HG02798 (cell line): ENCODE data around the gene TMEM217.
"Not testable (repeated sequence)": the region's sequence is repeated elsewhere in the genome, so short reads cannot be mapped to it uniquely, and the experiment has no call there.

Source experiments
- ATAC-seq: cut with Tn5 transposase; IDR thresholded peaks from one replicate; pipeline ENCODE4 v1.9.1; 2021; ENCODE audit warnings: mild to moderate bottlenecking; ENCODE audit not compliant: unreplicated experiment, poor library complexity

Gene TMEM217

DNA sequence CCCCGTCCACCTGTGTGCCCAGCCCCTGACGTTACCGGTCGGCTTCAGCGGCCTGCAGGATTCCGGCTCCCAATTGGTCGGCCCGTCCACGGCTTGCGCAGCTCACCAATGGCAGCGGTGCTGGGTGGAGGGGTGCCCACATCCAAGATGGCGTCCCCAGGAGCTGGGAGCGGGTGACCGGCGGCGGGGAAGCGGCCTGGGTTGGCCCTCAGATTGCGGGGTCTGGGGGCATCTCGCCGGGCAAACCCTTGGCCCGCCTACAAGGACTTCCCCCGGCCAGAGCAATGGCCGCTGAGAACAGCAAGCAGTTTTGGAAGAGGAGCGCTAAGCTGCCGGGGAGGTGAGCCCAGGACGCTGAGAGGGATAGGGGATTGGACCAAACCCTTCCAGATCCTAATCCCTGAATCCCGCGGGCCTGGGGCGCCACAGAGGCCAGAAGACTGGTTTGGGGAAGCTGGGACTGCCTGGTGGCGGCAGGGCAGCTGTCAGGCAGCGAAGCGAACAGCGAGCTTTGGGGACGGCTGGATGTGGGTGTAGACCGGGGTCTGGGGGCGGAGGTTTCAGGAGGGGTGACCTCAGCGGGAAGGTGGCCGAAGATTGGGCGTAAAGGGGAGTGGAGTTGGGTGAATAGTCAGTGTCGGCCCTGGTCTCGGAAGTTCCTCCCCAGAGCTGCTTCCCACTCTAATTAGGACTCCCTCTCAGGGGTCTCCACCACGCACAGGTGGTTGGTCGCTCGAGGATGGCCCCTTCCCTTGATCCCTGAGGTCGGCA lies at the start of gene TMEM217, which contains the start of gene TBC1D22B:
Gene TMEM217, minus strand, starts transcription at position 511 of the 771 bp plus-strand sequence. CDS start 39,114 bp downstream, outside the sequence.
Gene TBC1D22B, plus strand, starts transcription at position 139 of the 771 bp plus-strand sequence. Its CDS starts 146 bp downstream, at position 285.
- ATAC-seq = peak; percentile 99

DNA sequence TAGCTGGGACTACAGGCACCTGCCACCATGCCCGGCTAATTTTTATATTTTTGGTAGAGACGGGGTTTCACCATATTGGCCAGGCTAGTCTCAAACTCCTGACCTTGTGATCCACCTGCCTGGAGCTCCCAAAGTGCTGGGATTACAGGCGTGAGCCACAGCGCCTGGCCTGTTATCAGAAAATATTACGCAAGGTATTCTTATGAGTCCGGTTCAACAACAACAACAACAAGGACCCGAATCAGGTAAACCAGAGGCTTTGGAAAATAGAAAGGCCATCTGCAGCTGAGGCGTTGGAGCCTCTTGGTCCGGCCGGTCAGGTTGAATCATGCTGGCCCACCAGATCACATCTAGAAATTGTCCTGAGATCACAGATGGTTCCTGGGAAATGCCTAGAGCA lies 49.5 kb upstream of the TMEM217 start:
- ATAC-seq = not testable (repeated sequence)

DNA sequence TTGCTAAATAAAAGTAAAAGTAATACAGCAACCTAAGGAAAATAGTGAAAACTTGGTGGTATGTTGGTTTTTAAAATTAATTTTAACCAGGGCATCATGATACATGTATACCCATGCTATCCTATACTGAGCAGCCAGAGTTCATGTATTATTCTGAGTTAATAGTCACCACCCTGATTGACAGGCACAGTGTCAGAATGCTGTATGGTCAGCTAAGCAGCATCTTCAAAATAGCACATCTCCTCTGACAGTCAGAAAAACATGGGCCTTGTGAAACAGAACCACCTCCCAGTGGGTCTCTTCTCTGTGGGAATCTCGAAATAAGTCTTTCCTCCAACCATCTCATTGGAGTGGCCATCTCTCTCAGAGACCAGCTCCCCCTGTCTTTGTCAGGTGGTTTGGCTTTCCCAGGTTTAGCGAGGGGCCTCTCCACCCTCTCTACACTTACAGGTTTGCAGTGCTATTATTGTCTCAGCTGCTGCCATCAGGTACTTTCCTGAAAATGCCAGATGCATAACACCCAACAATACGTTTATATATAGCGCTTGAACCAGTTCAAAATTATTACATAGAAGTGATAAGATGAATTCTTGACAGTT lies 48.8 kb upstream of the TMEM217 start:
- no peak for ATAC-seq

DNA sequence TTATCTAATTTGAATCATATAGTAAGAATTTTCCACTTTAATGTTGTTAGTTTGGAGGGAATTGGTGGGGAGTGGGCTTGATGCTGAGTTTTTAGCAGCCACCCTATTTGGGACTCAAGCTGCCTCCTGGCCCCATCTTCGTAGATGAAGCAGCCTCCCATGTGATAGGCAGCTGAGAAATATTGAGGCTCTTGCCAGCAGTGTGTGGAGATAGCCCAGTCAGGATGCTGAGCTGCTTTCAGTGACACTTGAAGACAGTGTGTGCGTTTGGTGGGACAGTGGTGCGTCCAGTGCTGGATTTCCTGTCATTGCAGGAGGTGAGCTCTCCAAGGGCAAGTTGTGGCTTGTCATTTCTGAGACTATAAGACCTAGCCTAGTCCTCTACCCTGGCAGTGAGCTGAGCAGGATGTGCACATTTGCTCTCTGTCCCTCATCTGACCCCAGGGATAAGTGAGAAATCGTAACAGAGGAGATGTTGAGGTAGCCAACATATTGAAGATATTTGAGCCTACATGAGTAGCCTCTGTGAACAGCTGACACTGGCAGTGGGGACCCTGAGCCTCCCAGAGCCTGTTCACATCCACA lies 48.0 kb upstream of the TMEM217 start:
- no peak for ATAC-seq

DNA sequence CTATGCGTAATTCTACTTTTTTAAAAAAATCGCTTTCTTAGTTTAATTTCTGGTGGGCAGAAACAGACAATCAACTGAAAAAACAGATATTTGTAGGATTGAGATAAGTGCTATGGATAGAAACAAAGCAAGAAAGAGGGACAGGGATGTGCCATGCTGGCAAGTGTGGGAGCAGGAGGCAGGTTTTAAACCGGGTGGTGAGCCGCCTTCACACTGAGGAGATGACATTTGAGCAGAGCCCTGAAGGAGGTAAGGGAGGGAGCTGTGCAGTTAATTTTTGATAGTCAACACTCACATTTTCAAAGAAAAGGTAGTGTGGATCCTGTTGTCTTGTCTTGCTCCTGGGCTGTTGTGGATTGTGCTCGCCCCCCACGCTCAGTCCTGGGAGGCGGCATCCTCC lies 46.8 kb upstream of the TMEM217 start:
- ATAC-seq = no peak

DNA sequence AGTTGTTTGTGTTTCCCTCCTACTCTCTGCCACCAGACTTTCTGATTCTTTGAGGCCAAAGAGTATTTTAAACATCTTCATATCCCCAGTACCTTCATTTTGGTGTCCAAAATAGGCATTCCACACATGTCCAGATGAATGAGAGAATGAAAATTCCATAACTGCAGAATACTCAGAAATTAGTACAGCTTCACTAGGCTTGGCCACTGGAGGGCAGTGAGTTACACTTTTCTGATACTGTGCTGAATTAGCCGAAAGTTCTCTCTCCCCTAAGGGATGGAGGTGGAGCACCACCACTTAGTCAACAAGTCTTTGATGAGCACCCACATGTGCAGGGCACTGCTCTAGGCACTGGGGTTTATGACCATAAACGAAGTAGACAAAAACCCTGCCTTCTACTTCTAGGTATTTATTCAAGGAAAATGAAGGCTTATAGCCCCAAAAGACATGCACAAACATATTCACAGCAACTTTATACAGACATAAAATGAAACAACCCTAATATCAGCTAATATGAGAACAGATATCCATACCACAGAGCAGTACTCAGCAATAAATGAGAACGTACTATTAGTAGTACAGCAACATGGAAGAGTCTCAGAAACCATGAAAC lies 46.1 kb upstream of the TMEM217 start:
- ATAC-seq = no peak

DNA sequence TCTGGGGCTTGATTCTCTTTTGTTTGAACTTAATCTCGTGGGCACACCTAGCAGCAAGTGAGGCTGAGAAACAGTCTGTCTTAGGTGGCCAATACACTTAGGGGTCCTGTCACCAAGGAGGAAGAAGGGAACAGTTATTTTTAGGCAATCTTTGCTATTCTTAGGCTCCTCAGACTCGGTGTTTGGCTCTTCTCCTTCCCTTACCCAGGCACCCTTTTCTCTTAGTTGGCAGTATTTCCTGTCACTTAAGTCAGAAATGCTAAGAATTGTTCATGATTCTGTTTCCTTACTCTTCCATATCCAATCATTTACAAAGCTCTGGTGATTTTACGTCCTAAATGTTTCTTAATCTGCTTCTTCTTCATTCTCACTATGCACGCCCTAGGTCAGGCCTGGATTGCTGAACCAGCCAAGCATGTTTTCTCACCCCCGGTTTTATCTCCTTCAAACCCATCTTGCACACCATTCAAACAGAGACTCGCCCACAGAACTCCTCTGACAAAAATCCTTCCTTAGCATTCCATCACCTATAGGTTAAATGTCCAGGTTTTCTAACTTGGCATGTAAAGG lies 45.2 kb upstream of the TMEM217 start:
- no peak for ATAC-seq

DNA sequence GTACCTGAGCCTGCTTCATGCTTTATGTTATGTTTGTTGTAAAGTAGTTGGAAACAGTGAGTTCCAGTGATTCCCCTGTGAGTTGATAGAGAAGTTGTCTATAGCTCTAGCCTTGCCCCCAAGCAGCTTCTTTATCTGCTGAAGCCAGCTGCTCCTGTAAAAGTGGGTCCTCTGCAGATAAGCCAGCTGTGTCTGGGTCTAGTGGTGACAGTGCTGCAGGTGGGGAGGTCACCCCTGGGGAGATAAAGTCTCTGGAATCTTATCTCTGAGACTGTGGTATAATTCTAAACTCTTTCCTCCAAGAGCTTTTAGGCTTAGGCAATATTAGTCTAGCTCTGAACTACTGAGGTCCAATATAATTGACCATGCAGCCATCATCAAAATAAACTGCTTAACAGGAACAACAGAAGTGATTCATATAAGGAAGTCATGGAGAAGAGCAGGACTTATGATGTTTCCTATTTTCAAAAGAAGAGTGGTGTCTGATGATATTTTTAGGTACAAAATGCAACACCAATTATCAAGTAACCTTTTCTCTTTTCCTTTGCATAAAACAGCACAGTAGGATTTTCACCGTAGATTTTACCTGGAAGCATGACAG lies 44.2 kb upstream of the TMEM217 start:
- ATAC-seq = no peak

DNA sequence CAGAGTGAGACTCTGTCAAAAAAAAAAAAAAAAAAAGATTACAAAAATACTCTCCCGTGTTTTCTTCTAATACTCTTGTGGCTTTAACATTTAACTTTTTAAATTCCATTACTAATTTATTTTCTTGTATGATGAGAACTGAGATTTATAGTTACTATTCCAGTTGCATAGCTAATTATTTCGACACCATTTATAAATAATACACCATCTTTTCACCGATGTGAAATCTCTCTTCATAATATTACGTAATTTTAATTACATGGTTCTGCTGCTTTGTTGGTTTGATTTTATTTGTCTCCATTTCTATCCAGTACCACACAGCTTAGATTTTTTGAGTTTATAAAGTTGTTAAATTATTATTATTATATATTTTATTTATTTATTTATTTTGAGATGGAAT lies 42.0 kb upstream of the TMEM217 start:
- ATAC-seq = no peak

DNA sequence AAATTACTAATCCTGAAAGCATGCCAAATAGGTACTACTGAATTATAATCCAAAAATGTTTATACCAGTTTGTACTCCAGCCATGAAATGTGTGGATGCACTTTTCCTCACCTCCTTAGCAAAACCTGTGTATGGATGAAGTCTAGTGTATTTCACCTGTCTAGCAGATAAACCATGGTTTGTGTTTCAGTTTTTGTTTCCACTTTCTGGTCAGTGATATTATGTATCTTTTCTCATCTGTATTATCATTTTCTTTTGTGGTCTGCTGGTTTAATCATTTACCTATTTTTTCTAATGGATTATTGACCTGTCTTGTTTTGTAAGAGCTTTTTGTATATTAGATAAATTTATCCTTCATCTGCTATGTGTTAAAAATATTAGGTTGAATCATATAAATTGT lies 41.0 kb upstream of the TMEM217 start:
- no peak for ATAC-seq

DNA sequence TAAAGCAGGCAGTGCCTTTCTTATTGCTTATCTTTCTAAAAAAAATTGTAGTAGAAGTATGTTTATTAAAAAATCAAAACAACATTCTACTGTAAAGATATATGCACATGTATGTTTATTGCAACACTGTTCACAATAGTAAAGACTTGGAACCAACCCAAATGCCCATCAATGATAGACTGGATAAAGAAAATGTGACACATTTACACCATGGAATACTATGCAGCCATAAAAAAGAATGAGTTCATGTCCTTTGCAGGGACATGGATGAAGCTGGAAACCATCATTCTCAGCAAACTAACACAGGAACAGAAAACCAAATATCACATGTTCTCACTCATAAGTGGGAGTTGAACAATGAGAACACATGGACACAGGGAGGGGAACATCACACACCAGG lies 39.7 kb upstream of the TMEM217 start:
- ATAC-seq = not testable (repeated sequence)

DNA sequence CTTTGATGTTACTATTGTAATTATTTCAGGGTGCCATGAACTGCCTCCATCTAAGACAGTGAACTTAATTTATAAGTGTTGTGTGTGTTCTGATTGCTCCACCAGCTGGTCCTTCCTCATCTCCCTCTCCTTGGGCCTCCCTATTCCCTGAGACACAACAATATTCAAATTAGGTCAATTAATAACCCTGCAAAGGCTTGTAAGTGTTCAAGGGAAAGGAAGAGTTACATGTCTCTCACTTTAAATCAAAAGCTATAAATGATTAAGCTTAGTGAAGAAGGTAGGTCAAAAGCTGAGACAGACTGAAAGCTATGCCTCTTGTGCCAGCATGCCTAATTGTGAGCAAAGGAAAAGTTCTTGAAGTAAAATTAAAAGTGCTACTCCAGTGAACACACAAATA lies 35.5 kb upstream of the TMEM217 start:
- ATAC-seq = no peak

DNA sequence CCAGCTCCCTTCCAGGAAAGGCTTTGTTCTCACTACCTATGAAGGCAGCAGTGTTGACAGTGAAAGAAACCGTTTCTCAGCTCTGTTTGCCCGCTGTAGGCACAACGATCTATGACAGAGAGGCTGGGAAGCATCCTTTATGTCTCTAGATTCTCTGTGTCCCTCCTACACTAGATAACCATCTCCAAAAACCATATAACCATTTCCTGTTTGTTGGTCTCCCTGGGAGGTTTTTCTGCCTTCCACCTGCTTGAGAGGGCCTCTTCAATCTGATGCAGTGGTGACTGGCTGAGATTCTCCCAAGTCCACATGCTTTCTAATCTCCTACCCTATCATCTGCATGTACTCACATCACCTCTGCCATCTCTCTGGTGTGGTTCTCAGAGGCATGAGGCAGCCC lies 32.0 kb upstream of the TMEM217 start:
- no peak for ATAC-seq

DNA sequence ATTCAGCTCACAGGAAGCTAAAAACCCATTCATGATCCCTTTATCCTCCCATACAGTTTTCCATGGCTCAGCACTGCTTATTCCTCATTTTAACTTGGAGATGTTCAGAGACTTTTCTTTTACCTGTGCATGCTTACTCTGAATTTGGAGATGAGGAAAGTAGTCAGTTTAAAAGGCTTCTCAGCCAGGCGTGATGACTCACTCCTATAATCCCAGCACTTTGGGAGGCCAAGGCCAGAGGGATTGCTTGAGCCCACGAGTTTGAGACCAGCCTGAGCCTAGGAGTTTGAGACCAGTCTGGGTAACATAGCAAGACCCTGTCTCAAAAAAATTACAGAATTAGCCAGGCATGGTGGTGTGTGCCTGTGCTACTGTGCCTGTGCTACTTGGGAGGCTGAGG lies 30.3 kb upstream of the TMEM217 start:
- ATAC-seq = no peak

DNA sequence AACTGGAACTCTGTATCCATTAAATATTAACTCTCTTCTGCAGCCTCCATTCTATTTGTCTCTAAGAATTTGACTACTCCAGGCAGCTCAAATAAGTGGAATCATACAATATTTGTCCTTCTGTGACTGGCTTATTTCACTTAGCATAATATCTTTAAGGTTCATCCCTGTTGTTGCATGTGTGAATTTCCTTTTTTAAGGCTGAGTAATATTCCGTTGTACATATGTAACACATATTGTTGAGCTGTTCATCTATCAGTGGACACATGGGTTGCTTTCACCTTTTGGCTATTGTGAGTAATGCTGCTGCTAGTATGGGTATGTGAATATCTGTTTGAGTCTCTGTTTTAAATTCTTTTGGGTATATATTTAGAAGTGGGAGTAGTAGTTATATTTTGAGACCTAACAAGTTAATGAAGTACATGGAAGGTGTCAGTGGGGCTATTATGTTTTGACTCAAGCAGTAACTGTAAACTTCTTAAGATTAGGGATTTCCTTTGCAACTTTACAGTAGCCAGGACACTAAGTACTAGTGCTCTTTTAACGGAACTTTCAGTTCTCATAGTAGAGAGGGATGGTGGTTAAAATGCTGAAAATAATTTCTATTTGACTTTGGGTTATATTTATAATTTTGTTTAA lies 29.7 kb upstream of the TMEM217 start:
- ATAC-seq = peak; percentile 51

DNA sequence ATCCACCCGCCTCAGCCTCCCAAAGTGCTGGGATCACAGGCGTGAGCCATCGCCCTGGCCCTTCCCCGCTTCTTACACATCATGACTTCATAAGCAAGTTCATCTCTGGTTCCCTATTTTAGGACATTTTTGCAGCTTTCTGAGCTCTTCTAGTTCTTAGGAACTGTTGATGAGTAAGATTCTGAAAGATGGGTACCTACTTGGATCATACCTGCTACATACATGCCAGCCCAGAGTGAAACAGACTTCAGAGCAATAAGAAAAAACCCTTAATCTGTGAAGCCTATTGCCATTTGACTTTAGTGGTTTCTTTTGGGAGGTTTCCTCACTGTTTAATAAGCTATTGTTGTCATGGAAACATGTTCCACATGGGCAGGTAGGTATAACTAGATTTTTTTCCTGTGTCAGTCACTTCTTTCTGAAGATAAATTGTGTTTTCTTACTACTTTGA lies 27.9 kb upstream of the TMEM217 start:
- no peak for ATAC-seq

DNA sequence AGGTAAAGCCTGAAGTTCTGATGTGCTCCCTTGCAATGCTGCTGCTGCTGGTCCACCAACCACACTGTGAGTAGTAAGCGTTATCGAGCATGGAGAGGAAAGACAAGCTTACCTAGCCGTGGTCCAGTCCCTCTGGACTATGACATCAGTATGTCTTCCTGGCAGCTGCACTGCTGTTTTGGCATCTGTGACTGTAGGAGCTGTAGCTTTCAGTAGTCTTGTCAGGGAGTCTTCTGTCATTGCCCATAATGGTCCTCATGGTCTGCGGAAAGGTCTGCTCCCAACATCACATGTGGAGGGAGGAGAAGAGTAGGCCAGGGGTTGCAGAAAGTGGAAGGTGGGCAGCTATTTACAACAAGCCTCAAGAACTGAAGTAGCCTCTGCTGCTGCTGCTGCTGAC lies 26.8 kb upstream of the TMEM217 start:
- ATAC-seq = no peak

DNA sequence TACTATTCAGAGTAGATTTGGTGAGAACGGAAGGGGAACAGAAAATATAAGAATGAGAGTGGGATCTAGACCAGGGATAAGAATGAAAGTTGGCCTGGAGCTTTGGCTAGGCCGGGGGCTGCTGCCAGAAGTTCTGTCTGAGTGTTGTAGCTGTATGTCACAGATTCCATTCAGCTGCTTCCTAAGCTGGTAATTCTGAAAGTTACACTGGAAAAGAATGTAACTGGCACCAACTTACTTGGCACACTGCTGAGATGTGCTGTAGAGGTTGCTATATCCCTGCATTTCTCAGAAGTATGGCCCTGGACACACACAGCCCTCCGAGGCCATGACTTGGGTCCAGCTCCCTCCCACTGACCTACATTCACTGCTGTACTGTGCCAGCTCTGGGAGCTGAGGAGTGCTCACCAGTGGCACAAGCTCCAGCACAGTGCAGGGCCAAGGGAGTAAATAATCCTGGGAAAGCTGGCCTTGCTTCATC lies 25.8 kb upstream of the TMEM217 start:
- no peak for ATAC-seq

DNA sequence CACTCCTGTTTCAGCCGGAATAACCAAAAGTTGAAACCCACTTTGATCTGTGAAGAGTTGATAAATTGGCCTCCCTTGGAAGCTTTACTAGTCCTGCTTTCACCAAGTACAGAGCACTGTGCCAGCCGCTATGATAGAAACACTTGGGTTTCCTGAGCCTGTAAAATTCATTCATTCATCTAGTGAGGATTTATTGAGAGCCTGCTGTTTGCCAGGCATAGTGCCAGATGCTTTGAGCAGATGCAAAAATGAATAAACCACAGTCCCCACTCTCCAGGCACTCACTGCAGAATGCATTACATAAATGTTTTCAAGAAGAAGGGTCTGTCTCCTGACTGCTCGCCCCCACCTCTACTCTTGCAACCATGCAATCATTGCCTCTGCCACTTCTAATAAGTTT lies 25.3 kb upstream of the TMEM217 start:
- no peak for ATAC-seq

DNA sequence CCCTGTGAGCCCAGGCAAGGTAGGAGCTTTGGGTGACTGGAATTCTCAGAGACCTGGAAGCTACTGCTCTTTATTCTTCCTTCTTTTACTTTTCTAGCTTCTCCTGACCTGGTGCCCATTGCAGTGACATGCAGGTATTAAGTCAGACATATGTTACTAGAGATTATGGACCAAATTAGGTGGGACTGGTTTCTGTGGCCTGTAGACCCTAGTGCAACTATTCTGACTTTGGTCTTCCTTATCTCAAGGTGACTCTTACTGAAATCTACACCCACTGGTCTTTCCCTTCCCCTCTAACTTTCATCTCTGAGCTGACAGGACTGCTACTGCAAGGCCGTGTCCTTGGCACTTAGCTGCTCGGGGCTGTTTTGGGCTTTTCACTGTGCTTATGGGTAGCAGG lies 24.4 kb upstream of the TMEM217 start:
- no peak for ATAC-seq
